ENCODE measurements around the gene FOXP1. TPM values are rescaled to one million over a fixed set of nuclear protein-coding genes. Genes with fewer than 3 reads are reported as not detected.

FOXP1 gene
- total and polyA plus RNA-seq, 8 donors, result 12.3 to 215 (median 117) TPM

- Histone ChIP-seq H3K27ac (peak overlapping the region in 1 of 5 donors; percentile 13), H3K36me3 (peaks cover 3 to 39% (median 28%) of the 10 kb centered on the region in 4 donors), H3K9me3 (no peaks in the 10 kb centered on the region), H3K27me3 (no peaks in the 10 kb centered on the region), H3K4me1 (peaks cover 11 to 66% (median 41%) of the 10 kb centered on the region in 4 donors), H3K4me3 (no peak overlapping the region)
- WGBS, 5 donors, result 82 to 92% (median 85%) methylated on average over 5 of the region's 5 CpGs
- no peak for DNase-seq
- intact Hi-C loops (cut with DNase I; ENCODE audit: low total_unique reads), result no loop called here
- no peak for TF ChIP-seq POLR2AphosphoS5 (IDR thresholded peaks at IDR 0.05)
- no peak for TF ChIP-seq POLR2A (IDR thresholded peaks at IDR 0.05)
- no peak for TF ChIP-seq EP300 (IDR thresholded peaks at IDR 0.05)
- TF ChIP-seq CTCF (IDR thresholded peaks at IDR 0.05), result no peak
These were observed 582.2 kb downstream of the FOXP1 start for GRCh38 chr3:71001303-71001830.

GRCh38 chr3:71000483-71000882 is 583.0 kb downstream of the FOXP1 start:
- Histone ChIP-seq H3K4me3 (no peak overlapping the region), H3K4me1 (peaks cover 11 to 58% (median 34%) of the 10 kb centered on the region in 4 donors), H3K36me3 (peaks cover 3 to 46% (median 36%) of the 10 kb centered on the region in 4 donors), H3K27me3 (no peaks in the 10 kb centered on the region), H3K27ac (no peak overlapping the region), H3K9me3 (no peaks in the 10 kb centered on the region)
- intact Hi-C loops (cut with DNase I; ENCODE audit: low total_unique reads), result no loop called here
- DNase-seq, result no peak
- TF ChIP-seq CTCF (IDR thresholded peaks at IDR 0.05), result no peak
- TF ChIP-seq POLR2AphosphoS5 (IDR thresholded peaks at IDR 0.05), result no peak
- TF ChIP-seq EP300 (IDR thresholded peaks at IDR 0.05), result no peak
- no peak for TF ChIP-seq POLR2A (IDR thresholded peaks at IDR 0.05)
- WGBS, 5 donors, result 83 to 92% (median 86%) methylated on average over 6 of the region's 6 CpGs

GRCh38 chr3:70999730-71000129 is 583.8 kb downstream of the FOXP1 start:
- Histone ChIP-seq H3K9me3 (no peaks in the 10 kb centered on the region), H3K4me1 (peaks cover 11 to 50% (median 31%) of the 10 kb centered on the region in 4 donors), H3K27ac (peak overlapping the region in 2 of 5 donors; percentile 4 to 5), H3K4me3 (no peak overlapping the region), H3K27me3 (no peaks in the 10 kb centered on the region), H3K36me3 (peaks cover 3 to 54% (median 44%) of the 10 kb centered on the region in 4 donors)
- TF ChIP-seq EP300 (IDR thresholded peaks at IDR 0.05) (no peak), POLR2A (IDR thresholded peaks at IDR 0.05) (no peak), CTCF (IDR thresholded peaks at IDR 0.05) (no peak)
- DNase-seq, result no peak
- intact Hi-C loops (cut with DNase I; ENCODE audit: low total_unique reads), result no loop called here
- 55 to 73% (median 65%) methylated on average over 4 of the region's 4 CpGs for WGBS, 5 donors

DNA sequence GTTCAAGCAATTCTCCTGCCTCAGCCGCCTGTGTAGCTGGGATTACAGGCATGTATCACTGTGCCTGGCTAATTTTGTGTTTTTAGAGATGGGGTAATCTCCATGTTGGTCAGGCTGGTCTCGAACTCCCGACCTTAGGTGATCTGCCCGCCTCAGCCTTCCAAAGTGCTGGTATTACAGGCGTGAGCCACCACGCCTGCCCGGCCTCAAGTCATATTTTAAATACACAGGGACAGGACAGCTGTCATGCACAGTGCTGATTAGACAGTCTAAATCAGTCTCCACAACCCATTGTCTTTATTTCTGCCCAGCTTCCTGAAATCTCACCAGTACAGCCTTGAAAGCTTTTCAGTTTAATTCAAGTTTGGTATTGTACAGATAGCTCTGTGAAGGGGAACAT is 587.4 kb downstream of the FOXP1 start:
- Histone ChIP-seq H3K4me1 (peaks cover 0 to 40% (median 19%) of the 10 kb centered on the region in 4 donors), H3K27ac (no peak overlapping the region), H3K27me3 (no peaks in the 10 kb centered on the region), H3K9me3 (no peaks in the 10 kb centered on the region), H3K4me3 (no peak overlapping the region), H3K36me3 (peaks cover 9 to 75% (median 58%) of the 10 kb centered on the region in 4 donors)
- 95 to 99% (median 98%) methylated on average over 7 of the region's 7 CpGs for WGBS, 5 donors
- intact Hi-C loops (cut with DNase I; ENCODE audit: low total_unique reads), result no loop called here
- TF ChIP-seq CTCF (IDR thresholded peaks at IDR 0.05), result no peak
- TF ChIP-seq POLR2AphosphoS5 (IDR thresholded peaks at IDR 0.05), result no peak
- no peak for TF ChIP-seq EP300 (IDR thresholded peaks at IDR 0.05)
- no peak for TF ChIP-seq POLR2A (IDR thresholded peaks at IDR 0.05)
- DNase-seq, result no peak
